ENCODE measurements around the gene ZFAND2B.

- TF ChIP-seq EZH2phosphoT487 (IDR thresholded peaks at IDR 0.05; ENCODE audit: unreplicated experiment) (no peak), JUNB (IDR thresholded peaks at IDR 0.05; ENCODE audit: unreplicated experiment) (no peak), CTCF (conservative IDR thresholded peaks at IDR 0.05; ENCODE audit: low read depth in 2 of 2) (no peak), CREB1 (CRISPR knock-in tag; IDR thresholded peaks at IDR 0.05; ENCODE audit: low read depth) (no peak), ZNF331 (CRISPR knock-in tag; IDR thresholded peaks at IDR 0.05; ENCODE audit: low read depth) (no peak), REST (IDR thresholded peaks at IDR 0.05; ENCODE audit: unreplicated experiment) (no peak), POLR2AphosphoS5 (IDR thresholded peaks at IDR 0.05; ENCODE audit: low read depth) (no peak), EZH2 (IDR thresholded peaks at IDR 0.05; ENCODE audit: low read depth, unreplicated experiment) (no peak), STAT1 (IDR thresholded peaks at IDR 0.05; ENCODE audit: unreplicated experiment) (no peak), ETS1 (IDR thresholded peaks at IDR 0.05) (no peak), ZNF114 (CRISPR knock-in tag; IDR thresholded peaks at IDR 0.05) (no peak), NANOG (IDR thresholded peaks at IDR 0.05; ENCODE audit: borderline replicate concordance) (no peak), ZNF462 (CRISPR knock-in tag; IDR thresholded peaks at IDR 0.05) (no peak)
These were observed 24.0 kb upstream of the ZFAND2B start for GRCh38 chr2:219182331-219183150.

Data from GM23338 (cell line).